ENCODE data around the gene CD44.

CD44 gene

DNA sequence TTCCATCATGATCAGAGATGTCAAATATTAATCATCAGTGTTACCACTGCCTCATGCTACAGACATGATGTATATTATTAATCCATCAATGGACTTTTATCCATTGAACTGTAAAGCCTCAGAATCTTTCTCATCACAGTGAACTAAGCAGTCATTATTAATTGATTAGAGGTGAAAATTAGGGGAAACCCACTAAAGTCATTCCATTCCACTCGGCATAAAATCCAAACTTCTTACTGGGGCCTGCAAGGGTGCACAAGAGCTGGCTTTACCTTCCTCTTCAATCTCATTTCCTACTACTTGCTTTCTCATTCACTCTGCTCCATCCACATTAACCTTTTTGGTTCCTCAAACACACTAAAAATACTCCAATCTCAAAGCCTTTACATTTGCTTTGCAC, 7.9 kb upstream of the CD44 start:
- in situ Hi-C loops (cut with HindIII; ENCODE audit: low sequenced_read_pairs), result no loop called here
- TF ChIP-seq, protein P1, sequence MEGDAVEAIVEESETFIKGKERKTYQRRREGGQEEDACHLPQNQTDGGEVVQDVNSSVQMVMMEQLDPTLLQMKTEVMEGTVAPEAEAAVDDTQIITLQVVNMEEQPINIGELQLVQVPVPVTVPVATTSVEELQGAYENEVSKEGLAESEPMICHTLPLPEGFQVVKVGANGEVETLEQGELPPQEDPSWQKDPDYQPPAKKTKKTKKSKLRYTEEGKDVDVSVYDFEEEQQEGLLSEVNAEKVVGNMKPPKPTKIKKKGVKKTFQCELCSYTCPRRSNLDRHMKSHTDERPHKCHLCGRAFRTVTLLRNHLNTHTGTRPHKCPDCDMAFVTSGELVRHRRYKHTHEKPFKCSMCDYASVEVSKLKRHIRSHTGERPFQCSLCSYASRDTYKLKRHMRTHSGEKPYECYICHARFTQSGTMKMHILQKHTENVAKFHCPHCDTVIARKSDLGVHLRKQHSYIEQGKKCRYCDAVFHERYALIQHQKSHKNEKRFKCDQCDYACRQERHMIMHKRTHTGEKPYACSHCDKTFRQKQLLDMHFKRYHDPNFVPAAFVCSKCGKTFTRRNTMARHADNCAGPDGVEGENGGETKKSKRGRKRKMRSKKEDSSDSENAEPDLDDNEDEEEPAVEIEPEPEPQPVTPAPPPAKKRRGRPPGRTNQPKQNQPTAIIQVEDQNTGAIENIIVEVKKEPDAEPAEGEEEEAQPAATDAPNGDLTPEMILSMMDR (IDR thresholded peaks at IDR 0.05; ENCODE audit: low read depth, low read length, missing control alignments), result no peak
- DNase-seq (ENCODE audit: low read depth), result no peak
- no peak overlapping the region for H3K4me3 ChIP-seq (ENCODE audit: low read depth, low read length)

DNA sequence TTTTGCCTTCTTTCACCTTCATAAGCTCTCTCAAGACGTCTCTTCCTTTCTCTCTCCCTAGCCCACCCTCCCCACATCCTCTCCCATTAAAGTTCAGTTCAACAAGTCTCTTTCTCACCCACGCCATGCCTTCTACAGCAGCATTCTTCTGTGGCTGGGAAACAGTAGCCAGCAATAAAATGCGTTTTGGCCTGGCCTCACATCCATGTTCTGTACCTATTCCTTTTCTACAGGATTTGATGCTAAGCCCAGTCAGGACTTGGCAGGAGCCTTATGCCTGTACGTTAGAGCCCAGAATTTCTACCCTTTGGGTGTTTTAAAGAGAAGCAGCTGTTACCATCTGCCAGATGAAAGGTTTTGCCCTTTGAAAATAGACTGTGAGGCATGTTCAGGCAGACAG, 7.1 kb upstream of the CD44 start:
- TF ChIP-seq, protein P1 (IDR thresholded peaks at IDR 0.05; ENCODE audit: low read depth, low read length, missing control alignments), result no peak
- in situ Hi-C loops (cut with HindIII; ENCODE audit: low sequenced_read_pairs), result no loop called here
- no peak for DNase-seq (ENCODE audit: low read depth)
- H3K4me3 ChIP-seq (ENCODE audit: low read depth, low read length), result no peak overlapping the region

DNA sequence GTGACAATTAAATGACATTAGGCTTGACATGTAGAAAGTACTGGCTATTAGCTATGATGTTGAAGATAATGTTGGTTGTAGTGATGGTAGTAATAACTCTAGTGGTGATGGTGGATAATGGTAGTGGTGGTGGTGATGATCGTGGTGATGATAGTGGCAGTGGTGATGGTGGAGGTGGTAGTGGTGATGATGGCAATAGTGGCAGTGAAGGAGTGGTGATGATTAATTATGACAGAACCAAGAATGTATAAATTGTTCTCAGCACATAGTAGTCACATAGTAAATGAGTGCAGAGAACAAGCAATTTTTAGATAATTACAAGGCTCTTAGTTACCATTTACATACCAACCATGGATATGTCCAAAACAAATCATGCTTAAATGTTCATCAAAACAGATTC, 5.3 kb upstream of the CD44 start:
- TF ChIP-seq, protein P1 (IDR thresholded peaks at IDR 0.05; ENCODE audit: low read depth, low read length, missing control alignments), result no peak
- in situ Hi-C loops (cut with HindIII; ENCODE audit: low sequenced_read_pairs), result no loop called here
- DNase-seq (ENCODE audit: low read depth), result no peak
- no peak overlapping the region for H3K4me3 ChIP-seq (ENCODE audit: low read depth, low read length)

DNA sequence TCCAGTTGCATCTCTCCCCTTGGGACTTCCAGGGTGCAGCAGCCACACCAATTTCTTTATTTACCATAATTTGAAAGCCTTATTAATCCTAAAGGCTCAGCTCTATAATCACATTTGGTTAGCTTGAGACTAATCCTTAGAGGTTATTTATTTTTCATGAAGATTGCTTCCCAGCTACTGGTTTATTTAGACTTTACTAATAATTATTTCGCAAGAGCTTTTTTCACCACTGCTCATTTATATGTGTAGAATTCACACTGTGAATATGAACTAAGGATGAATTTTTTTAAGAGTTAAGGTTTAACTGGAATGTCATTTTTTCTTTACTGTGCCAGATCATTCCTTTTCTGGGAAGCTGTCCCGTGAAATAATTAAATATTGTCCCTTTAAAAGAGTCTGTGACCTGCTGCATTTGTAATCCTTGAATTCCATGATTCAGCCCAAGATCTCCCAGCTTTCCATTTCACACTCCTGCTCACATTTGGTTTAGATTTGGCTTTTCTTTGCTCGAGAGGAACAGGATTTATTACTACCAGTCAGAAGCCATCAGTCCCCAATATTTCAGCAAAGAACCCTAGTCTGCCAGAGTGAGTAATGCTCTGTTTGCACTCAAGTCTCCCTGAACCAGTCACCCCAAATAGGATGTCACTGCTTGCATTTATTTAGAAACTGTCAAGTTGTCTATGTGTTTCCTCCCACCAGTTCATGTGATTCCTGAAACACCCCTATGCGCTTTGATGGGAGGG, 4.4 kb upstream of the CD44 start:
- in situ Hi-C loops (cut with HindIII; ENCODE audit: low sequenced_read_pairs), result no loop called here
- no peak for DNase-seq (ENCODE audit: low read depth)
- TF ChIP-seq, protein P1 (IDR thresholded peaks at IDR 0.05; ENCODE audit: low read depth, low read length, missing control alignments), result no peak
- no peak overlapping the region for H3K4me3 ChIP-seq (ENCODE audit: low read depth, low read length)

DNA sequence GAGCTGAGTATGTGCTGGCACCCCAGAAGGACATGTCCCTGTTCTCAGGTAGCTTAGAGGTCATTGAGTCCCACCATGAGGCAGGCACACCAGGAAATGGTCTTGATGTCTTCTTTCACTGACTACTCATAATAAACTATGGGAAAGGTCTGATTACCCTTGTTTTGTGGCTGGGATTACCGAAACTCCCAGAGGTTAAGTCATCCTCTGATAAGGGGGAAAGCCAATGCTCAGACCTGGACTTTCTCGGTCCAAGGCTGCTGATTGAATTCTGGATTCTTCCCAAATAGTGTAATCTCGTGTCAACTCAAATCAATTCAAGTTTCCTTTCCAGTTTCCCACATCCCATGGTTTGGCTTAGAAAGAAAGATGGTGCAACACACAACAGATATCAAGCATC, 3.7 kb upstream of the CD44 start:
- TF ChIP-seq, protein P1 (IDR thresholded peaks at IDR 0.05; ENCODE audit: low read depth, low read length, missing control alignments), result no peak
- in situ Hi-C loops (cut with HindIII; ENCODE audit: low sequenced_read_pairs), result no loop called here
- no peak for DNase-seq (ENCODE audit: low read depth)

DNA sequence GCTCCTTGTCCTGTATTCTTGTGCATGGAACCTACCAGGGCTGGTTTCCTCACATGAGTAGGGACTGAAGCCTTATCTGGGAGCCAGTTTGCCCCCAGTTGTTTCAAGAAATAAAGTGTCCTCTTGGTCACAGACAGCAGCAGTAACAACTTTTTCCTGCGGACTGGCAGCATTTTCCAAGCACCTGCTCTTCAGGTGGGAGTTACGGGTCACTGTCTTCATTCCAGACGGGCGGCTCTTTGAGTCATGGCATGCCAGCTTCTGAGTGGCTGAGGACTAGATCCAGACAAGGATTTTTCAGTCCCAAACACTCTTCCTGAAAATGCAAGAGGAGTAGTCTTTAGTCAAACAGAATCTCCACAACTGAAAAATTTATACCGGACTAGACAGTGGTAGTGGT, 2.7 kb upstream of the CD44 start:
- H3K4me3 ChIP-seq (ENCODE audit: low read depth, low read length), result no peak overlapping the region
- in situ Hi-C loops (cut with HindIII; ENCODE audit: low sequenced_read_pairs), result no loop called here
- TF ChIP-seq, protein P1 (IDR thresholded peaks at IDR 0.05; ENCODE audit: low read depth, low read length, missing control alignments), result no peak
- no peak for DNase-seq (ENCODE audit: low read depth)

More for the DNA sequence above, 3.7 kb upstream of the CD44 start:
- H3K4me3 ChIP-seq (ENCODE audit: low read depth, low read length), result no peak overlapping the region

All from astrocyte of the cerebellum (primary cell).